Activated CD4-positive, alpha-beta memory T cell treated with anti-CD3 and anti-CD28 coated beads for 36 hours (primary cell): ENCODE results near the gene SDK2. TPM values are rescaled to one million over a fixed set of nuclear protein-coding genes. Genes with fewer than 3 reads are reported as not detected.

ENCODE experiments used
- CTCF ChIA-PET: fragments of 350-600 bp; sonication (Branson Sonifier 250); formaldehyde crosslinking; loops from one replicate; lab custom pipeline; 2021; ENCODE audit warnings: antibody characterized with exemption, inconsistent platforms; lab: Charles Lee
- POLR2A ChIA-PET: fragments of 350-600 bp; sonication (Branson Sonifier 250); formaldehyde crosslinking; loops from one replicate; lab custom pipeline; 2021; ENCODE audit warnings: antibody characterized with exemption; lab: Charles Lee
- DNase-seq: peaks from one replicate; pipeline ENCODE4 v3.0.0-alpha.2; 2020
- H3K27ac Mint-ChIP-seq: one replicate; pipeline ENCODE4 v1.8.0; 2021; ENCODE audit warnings: mixed read lengths
- H3K27me3 Mint-ChIP-seq: one replicate; pipeline ENCODE4 v1.8.0; 2021; ENCODE audit warnings: mixed read lengths
- H3K36me3 Mint-ChIP-seq: one replicate; pipeline ENCODE4 v1.8.0; 2021; ENCODE audit warnings: mixed read lengths
- H3K4me1 Mint-ChIP-seq: one replicate; pipeline ENCODE4 v1.8.0; 2021; ENCODE audit warnings: low read depth, mixed read lengths
- H3K4me3 Mint-ChIP-seq: one replicate; pipeline ENCODE4 v1.8.0; 2021; ENCODE audit warnings: mild to moderate bottlenecking, mixed read lengths
- H3K9me3 Mint-ChIP-seq: one replicate; pipeline ENCODE4 v1.8.0; 2021; ENCODE audit warnings: mixed read lengths
- intact Hi-C: fragments of 100-400 bp; cut with micrococcal nuclease; formaldehyde crosslinking; loops from one replicate; pipeline ENCODE4 v1.15.1; 2023
- total RNA-seq, 2 experiments: library from RNA; stranded (reverse); gene quantifications; one replicate each; pipeline ENCODE4 v1.2.3, GENCODE V29; 2021

Gene SDK2
- total RNA-seq, 2 experiments from 2014 or later: 0.05 to 0.12 TPM

- ChIA-PET CTCF (no interaction called here), POLR2A (no interaction called here)
- H3K27me3 Mint-ChIP-seq: no peaks in the 10 kb centered on the region
- H3K4me3 Mint-ChIP-seq: no peak overlapping the region
- no peak for DNase-seq
- H3K4me1 Mint-ChIP-seq: no peaks in the 10 kb centered on the region
- no peaks in the 10 kb centered on the region for H3K36me3 Mint-ChIP-seq
- H3K9me3 Mint-ChIP-seq: no peaks in the 10 kb centered on the region
- intact Hi-C loops: no loop called here
- H3K27ac Mint-ChIP-seq: no peak overlapping the region
Measured at GRCh38 chr17:73393962-73394361, 250.3 kb downstream of the SDK2 start.

GRCh38 chr17:73393381-73393780 is 250.9 kb downstream of the SDK2 start:
- ChIA-PET CTCF (no interaction called here), POLR2A (no interaction called here)
- Mint-ChIP-seq H3K27me3 (no peaks in the 10 kb centered on the region), H3K4me1 (no peaks in the 10 kb centered on the region), H3K36me3 (no peaks in the 10 kb centered on the region), H3K27ac (no peak overlapping the region), H3K9me3 (no peaks in the 10 kb centered on the region), H3K4me3 (no peak overlapping the region)
- no peak for DNase-seq
- intact Hi-C loops: no loop called here

- no peaks in the 10 kb centered on the region for H3K27me3 Mint-ChIP-seq
- ChIA-PET CTCF (no interaction called here), POLR2A (no interaction called here)
- no peaks in the 10 kb centered on the region for H3K4me1 Mint-ChIP-seq
- no peaks in the 10 kb centered on the region for H3K9me3 Mint-ChIP-seq
- no peak overlapping the region for H3K4me3 Mint-ChIP-seq
- intact Hi-C loops: no loop called here
- no peak for DNase-seq
- H3K27ac Mint-ChIP-seq: no peak overlapping the region
- H3K36me3 Mint-ChIP-seq: no peaks in the 10 kb centered on the region
Measured at GRCh38 chr17:73391331-73392265, 252.6 kb downstream of the SDK2 start.

GRCh38 chr17:73390851-73391250 is 253.4 kb downstream of the SDK2 start:
- Mint-ChIP-seq H3K9me3 (no peaks in the 10 kb centered on the region), H3K4me1 (no peaks in the 10 kb centered on the region), H3K27ac (no peak overlapping the region), H3K4me3 (no peak overlapping the region), H3K36me3 (no peaks in the 10 kb centered on the region), H3K27me3 (no peaks in the 10 kb centered on the region)
- ChIA-PET POLR2A (no interaction called here), CTCF (no interaction called here)
- intact Hi-C loops: no loop called here
- no peak for DNase-seq

- ChIA-PET CTCF (no interaction called here), POLR2A (no interaction called here)
- intact Hi-C loops: no loop called here
- Mint-ChIP-seq H3K4me3 (no peak overlapping the region), H3K4me1 (no peaks in the 10 kb centered on the region), H3K27me3 (no peaks in the 10 kb centered on the region), H3K36me3 (no peaks in the 10 kb centered on the region), H3K27ac (no peak overlapping the region), H3K9me3 (no peaks in the 10 kb centered on the region)
- no peak for DNase-seq
Measured at GRCh38 chr17:73390221-73390620, 254.0 kb downstream of the SDK2 start.

GRCh38 chr17:73389411-73389810 is 254.8 kb downstream of the SDK2 start:
- H3K27ac Mint-ChIP-seq: no peak overlapping the region
- DNase-seq: no peak
- intact Hi-C loops: no loop called here
- H3K36me3 Mint-ChIP-seq: no peaks in the 10 kb centered on the region
- POLR2A ChIA-PET: no interaction called here
- no peaks in the 10 kb centered on the region for H3K4me1 Mint-ChIP-seq
- CTCF ChIA-PET: no interaction called here
- H3K27me3 Mint-ChIP-seq: no peaks in the 10 kb centered on the region
- H3K9me3 Mint-ChIP-seq: no peaks in the 10 kb centered on the region
- no peak overlapping the region for H3K4me3 Mint-ChIP-seq

GRCh38 chr17:73388578-73388905 is 255.7 kb downstream of the SDK2 start:
- Mint-ChIP-seq H3K27ac (no peak overlapping the region), H3K27me3 (no peaks in the 10 kb centered on the region), H3K4me1 (no peaks in the 10 kb centered on the region), H3K36me3 (no peaks in the 10 kb centered on the region), H3K9me3 (no peaks in the 10 kb centered on the region), H3K4me3 (no peak overlapping the region)
- intact Hi-C loops: no loop called here
- no peak for DNase-seq
- ChIA-PET CTCF (no interaction called here), POLR2A (no interaction called here)

- Mint-ChIP-seq H3K9me3 (no peaks in the 10 kb centered on the region), H3K27ac (no peak overlapping the region), H3K27me3 (no peaks in the 10 kb centered on the region), H3K4me1 (no peaks in the 10 kb centered on the region), H3K4me3 (no peak overlapping the region), H3K36me3 (no peaks in the 10 kb centered on the region)
- POLR2A ChIA-PET: no interaction called here
- DNase-seq: no peak
- intact Hi-C loops: no loop called here
- CTCF ChIA-PET: no interaction called here
Measured at GRCh38 chr17:73387746-73388577, 256.3 kb downstream of the SDK2 start.

- H3K4me1 Mint-ChIP-seq: no peaks in the 10 kb centered on the region
- ChIA-PET CTCF (interaction anchor here (0.6 kb wide), 1 partner anchor 874 kb away, joined by 3 read pairs; no protein-coding TSS in a partner anchor), POLR2A (no interaction called here)
- H3K27ac Mint-ChIP-seq: no peak overlapping the region
- H3K36me3 Mint-ChIP-seq: no peaks in the 10 kb centered on the region
- H3K27me3 Mint-ChIP-seq: no peaks in the 10 kb centered on the region
- no peaks in the 10 kb centered on the region for H3K9me3 Mint-ChIP-seq
- H3K4me3 Mint-ChIP-seq: no peak overlapping the region
- no peak for DNase-seq
- intact Hi-C loops: no loop called here
Measured at GRCh38 chr17:73386561-73386960, 257.7 kb downstream of the SDK2 start.

GRCh38 chr17:73384926-73385325 is 259.3 kb downstream of the SDK2 start:
- DNase-seq: no peak
- CTCF ChIA-PET: interaction anchor here (1.1 kb wide), 1 partner anchor 15 kb away, joined by 3 read pairs; no protein-coding TSS in a partner anchor
- POLR2A ChIA-PET: no interaction called here

GRCh38 chr17:73380439-73381106 is 263.7 kb downstream of the SDK2 start:
- Mint-ChIP-seq H3K36me3 (no peaks in the 10 kb centered on the region), H3K4me1 (no peaks in the 10 kb centered on the region), H3K27me3 (no peaks in the 10 kb centered on the region), H3K4me3 (no peak overlapping the region), H3K27ac (no peak overlapping the region), H3K9me3 (no peaks in the 10 kb centered on the region)
- DNase-seq: no peak
- intact Hi-C loops: no loop called here
- ChIA-PET CTCF (no interaction called here), POLR2A (no interaction called here)

More at GRCh38 chr17:73384926-73385325, 259.3 kb downstream of the SDK2 start:
- Mint-ChIP-seq H3K4me1 (no peaks in the 10 kb centered on the region), H3K27me3 (no peaks in the 10 kb centered on the region), H3K4me3 (no peak overlapping the region), H3K27ac (no peak overlapping the region), H3K36me3 (no peaks in the 10 kb centered on the region), H3K9me3 (no peaks in the 10 kb centered on the region)
- intact Hi-C loops: no loop called here

- POLR2A ChIA-PET: no interaction called here
- CTCF ChIA-PET: interaction anchor here (2.9 kb wide), 1 partner anchor 10 kb away, joined by 15 read pairs; no protein-coding TSS in a partner anchor
- Mint-ChIP-seq H3K36me3 (no peaks in the 10 kb centered on the region), H3K9me3 (no peaks in the 10 kb centered on the region), H3K4me1 (no peaks in the 10 kb centered on the region), H3K27me3 (no peaks in the 10 kb centered on the region), H3K4me3 (no peak overlapping the region), H3K27ac (no peak overlapping the region)
- no peak for DNase-seq
- intact Hi-C loops: no loop called here
Measured at GRCh38 chr17:73379826-73380225, 264.4 kb downstream of the SDK2 start.
